Measurements from ENCODE around the gene SAMD10.

SAMD10 gene

GRCh38 chr20:63945031-63945658 is 34.3 kb downstream of the SAMD10 start:
- H3K27ac Mint-ChIP-seq: no peak overlapping the region

DNA sequence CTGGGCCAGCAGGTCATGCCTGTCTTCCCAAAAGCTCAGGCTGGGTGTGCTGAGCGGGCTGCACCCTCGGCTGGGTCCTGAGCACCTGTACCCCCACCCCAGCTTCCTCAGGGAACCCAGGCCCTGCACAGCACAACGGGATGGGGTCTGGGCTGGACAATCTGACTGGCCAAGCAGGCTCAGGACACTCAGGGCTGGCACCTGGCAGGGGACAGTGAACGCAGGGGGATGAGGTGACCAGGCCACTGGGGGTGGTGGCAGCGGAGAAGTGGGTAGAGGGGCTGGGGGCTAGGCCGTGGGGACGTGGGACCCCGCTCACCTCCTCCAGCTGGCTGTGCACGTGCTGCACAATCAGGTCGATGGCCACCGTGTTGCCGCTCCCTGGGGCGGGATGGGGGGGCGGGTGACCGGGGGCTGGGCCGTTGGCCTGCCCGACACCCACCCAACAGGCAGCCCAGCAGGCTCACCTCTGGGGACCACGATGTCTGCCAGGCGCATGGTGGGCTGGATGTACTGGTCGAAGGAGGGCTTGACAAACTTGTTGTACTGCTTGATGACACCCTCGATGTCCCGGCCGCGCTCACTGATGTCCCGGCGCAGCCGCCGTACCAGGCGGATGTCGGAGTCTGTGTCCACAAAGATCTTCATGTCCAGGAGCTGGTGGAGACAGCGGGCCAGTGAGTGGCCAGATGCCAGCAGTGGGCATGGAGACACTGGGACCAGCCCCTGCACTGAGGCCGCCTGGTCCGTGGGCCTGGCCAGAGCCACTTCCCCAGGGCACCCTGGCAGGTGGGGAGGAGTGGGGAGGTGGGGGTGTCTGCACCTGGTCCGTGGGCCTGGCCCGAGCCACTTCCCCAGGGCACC is 35.1 kb downstream of the SAMD10 start:
- peaks cover 13% of the 10 kb centered on the region for H3K4me1 Mint-ChIP-seq
- H3K36me3 Mint-ChIP-seq (ENCODE audit: low read depth): peaks cover 9% of the 10 kb centered on the region
- no peak overlapping the region for H3K27ac Mint-ChIP-seq
- no peaks in the 10 kb centered on the region for H3K27me3 Mint-ChIP-seq (ENCODE audit: low read depth)
- no peak overlapping the region for H3K4me3 Mint-ChIP-seq
- no peaks in the 10 kb centered on the region for H3K9me3 Mint-ChIP-seq
- TF ChIP-seq, protein P1, sequence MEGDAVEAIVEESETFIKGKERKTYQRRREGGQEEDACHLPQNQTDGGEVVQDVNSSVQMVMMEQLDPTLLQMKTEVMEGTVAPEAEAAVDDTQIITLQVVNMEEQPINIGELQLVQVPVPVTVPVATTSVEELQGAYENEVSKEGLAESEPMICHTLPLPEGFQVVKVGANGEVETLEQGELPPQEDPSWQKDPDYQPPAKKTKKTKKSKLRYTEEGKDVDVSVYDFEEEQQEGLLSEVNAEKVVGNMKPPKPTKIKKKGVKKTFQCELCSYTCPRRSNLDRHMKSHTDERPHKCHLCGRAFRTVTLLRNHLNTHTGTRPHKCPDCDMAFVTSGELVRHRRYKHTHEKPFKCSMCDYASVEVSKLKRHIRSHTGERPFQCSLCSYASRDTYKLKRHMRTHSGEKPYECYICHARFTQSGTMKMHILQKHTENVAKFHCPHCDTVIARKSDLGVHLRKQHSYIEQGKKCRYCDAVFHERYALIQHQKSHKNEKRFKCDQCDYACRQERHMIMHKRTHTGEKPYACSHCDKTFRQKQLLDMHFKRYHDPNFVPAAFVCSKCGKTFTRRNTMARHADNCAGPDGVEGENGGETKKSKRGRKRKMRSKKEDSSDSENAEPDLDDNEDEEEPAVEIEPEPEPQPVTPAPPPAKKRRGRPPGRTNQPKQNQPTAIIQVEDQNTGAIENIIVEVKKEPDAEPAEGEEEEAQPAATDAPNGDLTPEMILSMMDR (IDR thresholded peaks at IDR 0.05; ENCODE audit: unreplicated experiment in 3 of 3): no peak

More at GRCh38 chr20:63945031-63945658, 34.3 kb downstream of the SAMD10 start:
- no peaks in the 10 kb centered on the region for H3K27me3 Mint-ChIP-seq (ENCODE audit: low read depth)
- peaks cover 9% of the 10 kb centered on the region for H3K36me3 Mint-ChIP-seq (ENCODE audit: low read depth)
- TF ChIP-seq, protein P1 (IDR thresholded peaks at IDR 0.05; ENCODE audit: unreplicated experiment in 3 of 3): no peak
- H3K4me3 Mint-ChIP-seq: no peak overlapping the region
- H3K9me3 Mint-ChIP-seq: no peaks in the 10 kb centered on the region
- peaks cover 22% of the 10 kb centered on the region for H3K4me1 Mint-ChIP-seq

DNA sequence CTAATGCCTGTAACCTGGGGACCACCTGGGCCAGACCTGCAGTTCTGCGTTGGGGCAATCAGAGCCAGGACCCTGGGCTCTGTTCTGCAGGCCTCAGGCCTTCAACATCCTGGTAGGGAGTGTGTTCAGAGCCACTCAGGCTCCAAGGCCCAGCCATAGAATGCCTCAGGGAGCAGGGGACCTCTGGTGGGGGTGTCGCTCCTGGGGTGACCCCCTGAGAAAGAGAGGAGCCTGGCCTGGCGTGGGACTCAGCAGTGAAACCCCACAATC is 35.7 kb downstream of the SAMD10 start:
- no peak overlapping the region for H3K4me3 Mint-ChIP-seq
- H3K36me3 Mint-ChIP-seq (ENCODE audit: low read depth): peaks cover 9% of the 10 kb centered on the region
- no peaks in the 10 kb centered on the region for H3K9me3 Mint-ChIP-seq
- H3K27ac Mint-ChIP-seq: no peak overlapping the region
- TF ChIP-seq, protein P1 (IDR thresholded peaks at IDR 0.05; ENCODE audit: unreplicated experiment in 3 of 3): no peak
- H3K27me3 Mint-ChIP-seq (ENCODE audit: low read depth): no peaks in the 10 kb centered on the region
- peaks cover 8% of the 10 kb centered on the region for H3K4me1 Mint-ChIP-seq

DNA sequence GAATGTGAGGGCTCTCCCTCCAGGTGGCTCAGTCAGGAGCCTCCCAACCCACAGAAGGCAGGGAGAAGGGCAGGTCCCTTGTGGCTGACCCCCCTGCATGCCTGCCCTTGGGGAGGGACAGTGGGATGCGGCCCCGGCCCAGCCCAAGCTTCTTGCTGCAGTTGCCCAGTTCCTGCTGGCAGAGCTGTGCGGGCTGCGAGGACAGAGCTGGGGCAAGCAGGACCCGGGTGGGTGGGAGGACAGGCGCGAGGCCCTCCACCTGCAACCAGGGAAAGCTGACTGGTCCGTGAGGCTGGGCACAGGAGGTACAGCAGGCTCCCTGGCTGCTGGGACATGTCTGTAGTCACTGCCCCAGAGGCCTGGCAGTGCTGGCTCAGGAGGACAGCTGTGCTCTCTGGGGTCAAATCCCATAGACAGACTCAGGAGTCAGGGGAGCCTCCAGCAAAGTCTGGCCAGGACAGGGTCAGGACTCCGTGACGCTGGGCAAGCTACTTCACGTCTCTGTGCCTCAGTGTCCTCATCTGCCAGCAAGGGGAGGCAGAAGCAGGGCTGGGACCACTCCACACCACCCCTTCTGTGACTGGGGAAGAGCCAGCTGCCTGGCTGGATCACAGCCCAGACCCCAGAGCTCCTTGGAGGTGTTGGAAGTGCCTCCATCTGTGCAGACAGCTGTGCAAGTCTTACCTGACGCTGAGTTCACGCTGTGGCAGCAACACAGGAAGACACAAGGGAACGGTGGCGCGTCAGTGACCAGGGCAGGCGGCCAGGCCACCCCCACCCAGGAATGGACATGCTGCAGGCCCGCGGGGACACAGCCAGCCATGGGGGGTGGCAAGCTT is 36.3 kb downstream of the SAMD10 start:
- Mint-ChIP-seq H3K36me3 (ENCODE audit: low read depth) (peaks cover 9% of the 10 kb centered on the region), H3K27ac (no peak overlapping the region), H3K27me3 (ENCODE audit: low read depth) (no peaks in the 10 kb centered on the region), H3K4me3 (no peak overlapping the region), H3K4me1 (peaks cover 2% of the 10 kb centered on the region), H3K9me3 (no peaks in the 10 kb centered on the region)
- TF ChIP-seq, protein P1 (IDR thresholded peaks at IDR 0.05; ENCODE audit: unreplicated experiment in 3 of 3): no peak

DNA sequence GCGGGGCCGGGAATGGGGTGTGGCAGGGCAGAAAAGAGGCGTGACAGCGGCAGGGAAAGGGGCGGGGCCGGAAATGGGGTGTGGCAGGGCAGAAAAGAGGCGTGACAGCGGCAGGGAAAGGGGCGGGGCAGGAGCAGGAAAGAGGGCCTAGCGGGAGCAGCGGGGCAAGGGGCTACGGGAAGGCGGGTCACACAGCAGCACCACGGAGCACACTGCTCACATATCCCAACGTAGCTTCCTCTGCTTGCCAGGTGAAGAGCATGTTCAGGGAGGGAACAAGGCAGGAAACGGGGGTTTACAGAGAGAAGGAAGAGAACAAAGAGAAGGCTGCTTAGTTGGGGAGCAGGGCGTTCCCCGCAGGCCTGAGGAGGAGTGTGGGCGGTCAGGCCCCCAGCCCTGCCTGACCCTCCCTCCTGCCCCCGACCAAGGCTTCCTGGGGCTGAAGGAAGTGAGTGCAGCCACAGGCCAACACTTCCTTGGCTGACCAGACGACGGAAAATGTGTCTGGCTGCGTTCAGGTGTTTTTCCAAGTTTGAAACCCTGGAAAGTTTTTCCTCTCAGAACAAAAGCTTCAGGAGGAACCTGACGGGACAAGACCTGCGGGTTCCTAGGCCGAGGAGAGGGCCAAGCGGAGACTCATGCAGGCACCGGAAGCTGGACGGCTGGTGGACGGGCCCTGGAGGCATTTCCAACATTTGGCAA is 37.0 kb downstream of the SAMD10 start:
- TF ChIP-seq, protein P1 (IDR thresholded peaks at IDR 0.05; ENCODE audit: unreplicated experiment in 3 of 3): no peak
- Mint-ChIP-seq H3K9me3 (no peaks in the 10 kb centered on the region), H3K27ac (peak overlapping the region in 1 of 3 experiments; percentile 58)

More for the DNA sequence above, 37.0 kb downstream of the SAMD10 start:
- Mint-ChIP-seq H3K4me1 (no peaks in the 10 kb centered on the region), H3K4me3 (no peak overlapping the region), H3K27me3 (ENCODE audit: low read depth) (no peaks in the 10 kb centered on the region), H3K36me3 (ENCODE audit: low read depth) (peaks cover 16% of the 10 kb centered on the region)

Data from nephron (organoid).